Endothelial cell (in vitro differentiated cells): ENCODE data around the gene IQSEC3. TPM values are rescaled to one million over a fixed set of nuclear protein-coding genes. Genes with fewer than 3 reads are reported as not detected.

Experiments
- DNase-seq: peaks from one replicate; pipeline ENCODE4 v3.0.0; 2021; ENCODE audit warnings: low spot score
- H3K27ac Mint-ChIP-seq: one replicate; pipeline ENCODE4 v1.8.0; 2021; ENCODE audit warnings: mixed read lengths, inconsistent platforms; ENCODE audit not compliant: unreplicated experiment
- H3K27me3 Mint-ChIP-seq: one replicate; pipeline ENCODE4 v1.8.0; 2021; ENCODE audit warnings: mild to moderate bottlenecking, moderate library complexity, mixed read lengths, inconsistent platforms; ENCODE audit not compliant: unreplicated experiment
- H3K36me3 Mint-ChIP-seq: one replicate; pipeline ENCODE4 v1.8.0; 2021; ENCODE audit warnings: mild to moderate bottlenecking, low read depth, mixed read lengths, inconsistent platforms; ENCODE audit not compliant: unreplicated experiment
- H3K4me1 Mint-ChIP-seq: one replicate; pipeline ENCODE4 v1.8.0; 2021; ENCODE audit warnings: mild to moderate bottlenecking, mixed read lengths, inconsistent platforms; ENCODE audit not compliant: unreplicated experiment
- H3K4me3 Mint-ChIP-seq: one replicate; pipeline ENCODE4 v1.8.0; 2021; ENCODE audit warnings: mild to moderate bottlenecking, mixed read lengths, inconsistent platforms; ENCODE audit not compliant: unreplicated experiment
- H3K9me3 Mint-ChIP-seq: one replicate; pipeline ENCODE4 v1.8.0; 2021; ENCODE audit warnings: mixed read lengths, inconsistent platforms; ENCODE audit not compliant: unreplicated experiment
- total RNA-seq: library from RNA; stranded (reverse); fragmentation: NEBNext Ultra II Directional; extraction: Animal tissue kit (Norgen Biotek cat#: 25700); gene quantifications from one replicate; pipeline ENCODE4 v1.2.1, GENCODE V29; 2021; ENCODE audit not compliant: unreplicated experiment
- TF ChIP-seq, protein P1 (sequence below): fragments of 200-600 bp; sonication (generic); IDR thresholded peaks from one replicate; pipeline ENCODE4 v1.5.0; 2021; ENCODE audit warnings: antibody characterized with exemption; ENCODE audit not compliant: unreplicated experiment

IQSEC3 gene
- total RNA-seq, 1 donor from 2014 or later, result 13.2 TPM

GRCh38 chr12:120951-121350 is 54.4 kb downstream of the IQSEC3 start:
- Mint-ChIP-seq H3K4me1 (peaks cover 2% of the 10 kb centered on the region), H3K27ac (no peak overlapping the region), H3K4me3 (no peak overlapping the region), H3K27me3 (peaks cover 4% of the 10 kb centered on the region), H3K36me3 (no peaks in the 10 kb centered on the region), H3K9me3 (no peaks in the 10 kb centered on the region)
- TF ChIP-seq, protein P1, sequence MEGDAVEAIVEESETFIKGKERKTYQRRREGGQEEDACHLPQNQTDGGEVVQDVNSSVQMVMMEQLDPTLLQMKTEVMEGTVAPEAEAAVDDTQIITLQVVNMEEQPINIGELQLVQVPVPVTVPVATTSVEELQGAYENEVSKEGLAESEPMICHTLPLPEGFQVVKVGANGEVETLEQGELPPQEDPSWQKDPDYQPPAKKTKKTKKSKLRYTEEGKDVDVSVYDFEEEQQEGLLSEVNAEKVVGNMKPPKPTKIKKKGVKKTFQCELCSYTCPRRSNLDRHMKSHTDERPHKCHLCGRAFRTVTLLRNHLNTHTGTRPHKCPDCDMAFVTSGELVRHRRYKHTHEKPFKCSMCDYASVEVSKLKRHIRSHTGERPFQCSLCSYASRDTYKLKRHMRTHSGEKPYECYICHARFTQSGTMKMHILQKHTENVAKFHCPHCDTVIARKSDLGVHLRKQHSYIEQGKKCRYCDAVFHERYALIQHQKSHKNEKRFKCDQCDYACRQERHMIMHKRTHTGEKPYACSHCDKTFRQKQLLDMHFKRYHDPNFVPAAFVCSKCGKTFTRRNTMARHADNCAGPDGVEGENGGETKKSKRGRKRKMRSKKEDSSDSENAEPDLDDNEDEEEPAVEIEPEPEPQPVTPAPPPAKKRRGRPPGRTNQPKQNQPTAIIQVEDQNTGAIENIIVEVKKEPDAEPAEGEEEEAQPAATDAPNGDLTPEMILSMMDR, result no peak
- no peak for DNase-seq

GRCh38 chr12:121647-122046 is 55.1 kb downstream of the IQSEC3 start:
- no peak overlapping the region for H3K27ac Mint-ChIP-seq
- no peaks in the 10 kb centered on the region for H3K9me3 Mint-ChIP-seq
- H3K36me3 Mint-ChIP-seq, result no peaks in the 10 kb centered on the region
- no peak overlapping the region for H3K4me3 Mint-ChIP-seq
- TF ChIP-seq, protein P1, result no peak
- no peak for DNase-seq
- H3K4me1 Mint-ChIP-seq, result peaks cover 2% of the 10 kb centered on the region
- H3K27me3 Mint-ChIP-seq, result peaks cover 4% of the 10 kb centered on the region

GRCh38 chr12:125075-125474 is 58.5 kb downstream of the IQSEC3 start:
- Mint-ChIP-seq H3K4me1 (no peaks in the 10 kb centered on the region), H3K9me3 (no peaks in the 10 kb centered on the region), H3K27me3 (peaks cover 4% of the 10 kb centered on the region), H3K27ac (no peak overlapping the region), H3K36me3 (no peaks in the 10 kb centered on the region), H3K4me3 (no peak overlapping the region)
- no peak for DNase-seq
- TF ChIP-seq, protein P1, result no peak

GRCh38 chr12:125566-125965 is 59.0 kb downstream of the IQSEC3 start:
- Mint-ChIP-seq H3K4me3 (no peak overlapping the region), H3K27me3 (peaks cover 4% of the 10 kb centered on the region), H3K27ac (no peak overlapping the region), H3K4me1 (no peaks in the 10 kb centered on the region), H3K9me3 (no peaks in the 10 kb centered on the region), H3K36me3 (no peaks in the 10 kb centered on the region)
- no peak for DNase-seq
- TF ChIP-seq, protein P1, result no peak

DNA sequence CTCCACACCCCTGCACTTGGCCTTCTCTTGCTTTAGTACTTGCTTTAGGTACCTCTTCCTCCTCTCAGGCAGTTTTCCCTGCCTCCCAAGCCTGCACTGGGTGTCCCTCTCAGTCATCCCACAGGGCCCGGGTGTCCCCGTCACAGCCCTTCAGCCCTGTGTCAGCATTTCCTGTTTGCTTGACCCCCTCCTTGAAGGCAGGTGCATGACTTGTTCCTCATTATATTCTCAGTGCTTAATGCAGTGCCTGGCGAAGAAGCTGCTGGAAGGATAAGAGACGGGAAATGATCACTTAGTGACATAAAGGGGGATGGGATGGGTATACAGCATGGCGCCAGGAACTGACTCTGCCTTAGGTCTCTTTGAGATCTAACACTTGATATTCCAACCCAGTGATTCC is 61.5 kb downstream of the IQSEC3 start:
- Mint-ChIP-seq H3K27ac (no peak overlapping the region), H3K4me3 (no peak overlapping the region), H3K9me3 (no peaks in the 10 kb centered on the region), H3K27me3 (peaks cover 1% of the 10 kb centered on the region), H3K36me3 (peaks cover 8% of the 10 kb centered on the region), H3K4me1 (peaks cover 8% of the 10 kb centered on the region)
- TF ChIP-seq, protein P1, result no peak
- DNase-seq, result no peak
